ENCODE data around the gene EPG5.

GRCh38 chr18:45860971-45861370 lies 106.2 kb downstream of the EPG5 start:
- TF ChIP-seq CTCF (IDR thresholded peaks at IDR 0.05) (no peak), REST (IDR thresholded peaks at IDR 0.05; ENCODE audit: insufficient read depth in 1 of 2, low read depth in 2 of 2, low read length in 1 of 2) (no peak), SIN3A (IDR thresholded peaks at IDR 0.05; ENCODE audit: borderline replicate concordance, insufficient read depth, low read depth, low read length) (no peak), POLR2AphosphoS5 (IDR thresholded peaks at IDR 0.05; ENCODE audit: low read depth, low read length) (no peak), TCF7L2 (IDR thresholded peaks at IDR 0.05; ENCODE audit: low read depth, low read length) (no peak)

Measured in Panc1 (cell line).